Right cardiac atrium (tissue), 5 donors: ENCODE measurements around the gene PDE11A. TPM values are rescaled to one million over a fixed set of nuclear protein-coding genes. Genes with fewer than 3 reads are reported as not detected.

ENCODE experiments used
- ATAC-seq, 2 donors: fragments of 200-7000 bp; cut with Tn5 transposase; one replicate each; pipeline versions ENCODE4 v1.8.0 to v1.9.1; 2020; ENCODE audit warnings: moderate library complexity in 2 of 2, mild to moderate bottlenecking in 1 of 2
- DNase-seq, 3 donors: peaks; one replicate each; pipeline ENCODE4 v3.0.0-alpha.2; 2020
- H3K27ac ChIP-seq: one replicate; pipeline ENCODE4 v1.5.1; 2013; ENCODE audit warnings: mild to moderate bottlenecking, low read length, control low read depth, moderate library complexity
- H3K27me3 ChIP-seq: one replicate; pipeline ENCODE4 v1.6.1; 2013; ENCODE audit not compliant: control insufficient read depth, insufficient read depth
- H3K4me1 ChIP-seq: one replicate; pipeline ENCODE4 v1.6.1; 2013; ENCODE audit warnings: low read length; ENCODE audit not compliant: control insufficient read depth, insufficient read depth
- H3K4me3 ChIP-seq: one replicate; pipeline ENCODE4 v1.5.1; 2013; ENCODE audit warnings: low read length, control low read depth
- H3K9me3 ChIP-seq: one replicate; pipeline ENCODE4 v1.6.1; 2013; ENCODE audit warnings: low read length; ENCODE audit not compliant: control insufficient read depth
- WGBS: extraction: QIAGEN DNeasy Blood & Tissue Kit; methylation state at CpG from one replicate; pipeline ENCODE4 v1.1.7; 2013; 5-methylcytosine and 5-hydroxymethylcytosine counted together
- intact Hi-C, 4 donors: fragments of 100-400 bp; cut with DNase I; formaldehyde crosslinking; loops; one replicate each; pipeline versions ENCODE4 v1.11.0 to v1.14.0; 2022 to 2023
- polyA plus RNA-seq: library from polyadenylated mRNA; stranded (reverse); fragments of 200-250 nt; gene quantifications from one replicate; pipeline ENCODE4 v1.2.3, GENCODE V29; 2013
- total RNA-seq, 4 donors: library from RNA; stranded (reverse); fragmentation: NEBNext Ultra II Directional; extraction: Animal tissue kit (Norgen Biotek cat#: 25700); gene quantifications; one replicate each; pipeline ENCODE4 v1.2.1, GENCODE V29; 2021
- donor health status: healthy with polysubstance abuse.
- donor health status: DM: no; HTN: yes; CAD: no.
- donor health status: DM: no; HTN: no; CAD: no.
- donor health status: DM: no; HTN: yes; CAD: no; lungs with severe emphysema.
- donor health status: DM: yes; HTN: yes; CAD: no.

Gene PDE11A
- total and polyA plus RNA-seq, 5 donors, result 0.08 to 0.63 (median 0.18) TPM

DNA sequence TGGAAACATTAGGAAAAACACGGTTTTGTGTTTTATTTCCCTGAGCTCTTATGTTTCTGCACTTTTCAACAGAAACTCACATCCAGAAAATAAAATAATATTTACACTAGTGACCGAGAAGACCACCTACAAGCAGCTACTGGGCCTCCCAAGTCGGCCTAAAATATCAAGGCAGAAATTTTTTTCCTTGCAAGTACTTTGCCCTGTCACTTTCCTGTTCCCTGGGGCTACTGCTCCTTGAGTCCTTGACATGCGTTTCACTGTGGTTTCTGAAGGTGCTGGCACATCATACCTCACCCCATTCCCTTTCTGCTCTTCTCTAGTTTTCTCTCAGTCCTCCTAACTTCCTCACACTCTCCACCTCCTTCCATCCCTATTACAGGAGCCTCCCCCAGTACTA lies 400.9 kb downstream of the PDE11A start:
- no peak overlapping the region for H3K27ac ChIP-seq
- no peak overlapping the region for H3K4me3 ChIP-seq
- 62% methylated on average over 4 of the region's 4 CpGs for WGBS
- H3K4me1 ChIP-seq, result no peaks in the 10 kb centered on the region
- intact Hi-C loops, result no loop called here
- H3K9me3 ChIP-seq, result no peaks in the 10 kb centered on the region
- H3K27me3 ChIP-seq, result no peaks in the 10 kb centered on the region
- no peak for ATAC-seq
- no peak for DNase-seq

DNA sequence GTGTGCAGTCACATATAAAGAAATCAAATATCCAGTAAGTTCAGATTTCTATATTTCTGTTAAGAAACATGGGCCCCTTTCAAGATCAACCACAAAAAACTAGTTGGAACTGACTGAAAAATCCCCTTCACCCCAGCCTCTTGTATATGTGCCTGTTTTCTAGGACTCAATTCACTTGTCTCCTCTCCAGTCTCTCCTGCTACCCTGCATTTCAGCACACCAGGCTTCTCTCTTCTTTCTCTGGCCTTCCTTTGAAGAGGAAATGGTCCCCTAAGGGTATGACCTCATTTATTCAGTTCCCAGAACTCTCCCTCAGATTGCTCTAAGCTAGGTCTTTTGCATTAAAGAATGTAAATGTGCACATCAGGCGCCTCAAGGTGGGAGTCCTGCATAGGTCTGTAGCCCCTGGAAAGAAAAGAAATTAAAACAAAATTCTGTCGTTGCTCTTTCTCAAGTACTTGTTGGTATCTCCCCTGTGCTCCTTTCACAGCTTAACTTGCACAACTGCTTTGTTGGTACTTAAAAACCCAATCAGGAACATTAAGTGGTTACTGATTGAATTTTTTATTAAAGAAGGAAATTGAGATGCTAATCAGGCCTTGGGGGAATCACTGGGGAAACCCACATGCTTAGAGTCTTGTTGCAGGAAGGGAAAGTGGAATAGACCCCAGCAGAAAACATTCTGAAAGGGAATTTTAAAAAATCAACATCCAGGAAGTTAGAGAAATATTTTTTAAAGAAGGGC lies 401.6 kb downstream of the PDE11A start:
- Histone ChIP-seq H3K27ac (no peak overlapping the region), H3K4me1 (no peaks in the 10 kb centered on the region), H3K4me3 (no peak overlapping the region), H3K9me3 (no peaks in the 10 kb centered on the region), H3K27me3 (no peaks in the 10 kb centered on the region)
- 60% methylated on average over 2 of the region's 2 CpGs for WGBS
- DNase-seq (no peak), ATAC-seq (no peak)
- intact Hi-C loops, result no loop called here

- ATAC-seq (no peak), DNase-seq (no peak)
- Histone ChIP-seq H3K27me3 (no peaks in the 10 kb centered on the region), H3K9me3 (no peaks in the 10 kb centered on the region), H3K4me3 (no peak overlapping the region), H3K27ac (no peak overlapping the region), H3K4me1 (no peaks in the 10 kb centered on the region)
- 81% methylated on average over 3 of the region's 3 CpGs for WGBS
- intact Hi-C loops, result no loop called here
Observed at GRCh38 chr2:177669625-177670330, 402.8 kb downstream of the PDE11A start.

- H3K27ac ChIP-seq, result no peak overlapping the region
- DNase-seq, result no peak
- H3K4me1 ChIP-seq, result no peaks in the 10 kb centered on the region
- no peak for ATAC-seq
- no peaks in the 10 kb centered on the region for H3K27me3 ChIP-seq
- 93% methylated on average over 5 of the region's 5 CpGs for WGBS
- no peak overlapping the region for H3K4me3 ChIP-seq
- no peaks in the 10 kb centered on the region for H3K9me3 ChIP-seq
- intact Hi-C loops, result no loop called here
Observed at GRCh38 chr2:177669201-177669600, 403.4 kb downstream of the PDE11A start.

DNA sequence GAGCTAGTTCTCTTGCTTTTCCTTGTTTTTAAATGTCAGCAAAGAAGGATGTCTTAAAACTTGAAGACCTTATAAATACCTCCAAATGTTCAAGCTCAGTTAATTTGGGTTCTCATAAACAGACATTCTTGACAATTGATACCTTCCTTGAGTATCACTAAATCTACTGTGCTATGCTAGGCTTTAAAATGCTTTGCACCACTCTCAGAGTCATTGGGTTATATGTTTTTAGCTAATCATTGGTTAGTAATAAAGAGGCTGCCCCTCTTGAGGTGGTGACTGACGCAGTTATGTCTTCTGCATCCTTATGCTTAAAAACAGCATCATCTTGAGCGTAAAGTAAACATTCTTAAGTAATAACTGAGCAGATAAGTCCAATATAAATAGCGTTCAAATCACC lies 404.0 kb downstream of the PDE11A start:
- Histone ChIP-seq H3K27me3 (no peaks in the 10 kb centered on the region), H3K27ac (no peak overlapping the region), H3K4me3 (no peak overlapping the region), H3K9me3 (no peaks in the 10 kb centered on the region), H3K4me1 (no peaks in the 10 kb centered on the region)
- intact Hi-C loops, result no loop called here
- WGBS, result 94% methylated on average over 3 of the region's 3 CpGs
- no peak for DNase-seq
- ATAC-seq, result no peak

GRCh38 chr2:177667626-177668025 lies 405.0 kb downstream of the PDE11A start:
- Histone ChIP-seq H3K27ac (no peak overlapping the region), H3K27me3 (no peaks in the 10 kb centered on the region), H3K4me3 (no peak overlapping the region), H3K4me1 (no peaks in the 10 kb centered on the region), H3K9me3 (no peaks in the 10 kb centered on the region)
- intact Hi-C loops, result no loop called here
- DNase-seq, result peak in 1 of 3 donors; percentile 20
- ATAC-seq, result no peak
- 2% methylated on average over 1 of the region's 1 CpG for WGBS

DNA sequence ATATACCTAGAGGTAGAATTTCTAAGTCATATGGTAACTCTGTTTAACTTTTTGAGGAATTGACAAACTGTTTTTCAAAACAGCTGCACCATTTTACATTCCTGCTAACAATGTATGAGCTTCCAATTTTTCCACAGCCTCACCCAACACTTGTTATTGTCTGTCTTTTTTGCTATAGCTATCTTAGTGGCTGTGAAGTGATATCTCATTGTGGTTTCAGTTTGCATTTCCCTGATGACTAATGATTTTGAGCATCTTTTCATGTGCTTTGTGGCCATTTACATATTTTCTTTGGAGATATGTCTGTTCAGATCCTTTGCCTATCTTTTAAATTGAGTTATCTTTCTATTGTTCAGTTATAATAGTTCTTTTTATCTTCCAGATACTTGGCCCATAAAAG lies 406.2 kb downstream of the PDE11A start:
- Histone ChIP-seq H3K27ac (no peak overlapping the region), H3K4me3 (no peak overlapping the region), H3K4me1 (no peaks in the 10 kb centered on the region), H3K9me3 (no peaks in the 10 kb centered on the region), H3K27me3 (no peaks in the 10 kb centered on the region)
- ATAC-seq, result no peak
- no peak for DNase-seq
- intact Hi-C loops, result no loop called here

- intact Hi-C loops, result no loop called here
- DNase-seq, result no peak
- Histone ChIP-seq H3K4me3 (no peak overlapping the region), H3K27ac (no peak overlapping the region), H3K27me3 (no peaks in the 10 kb centered on the region), H3K4me1 (no peaks in the 10 kb centered on the region), H3K9me3 (no peaks in the 10 kb centered on the region)
- WGBS, result 47% methylated on average over 2 of the region's 2 CpGs
- no peak for ATAC-seq
Observed at GRCh38 chr2:177665948-177666347, 406.6 kb downstream of the PDE11A start.

GRCh38 chr2:177665328-177665727 lies 407.2 kb downstream of the PDE11A start:
- Histone ChIP-seq H3K27me3 (no peaks in the 10 kb centered on the region), H3K27ac (no peak overlapping the region), H3K4me3 (no peak overlapping the region), H3K9me3 (no peaks in the 10 kb centered on the region), H3K4me1 (no peaks in the 10 kb centered on the region)
- 72% methylated on average over 4 of the region's 4 CpGs for WGBS
- no peak for DNase-seq
- ATAC-seq, result no peak
- intact Hi-C loops, result no loop called here

DNA sequence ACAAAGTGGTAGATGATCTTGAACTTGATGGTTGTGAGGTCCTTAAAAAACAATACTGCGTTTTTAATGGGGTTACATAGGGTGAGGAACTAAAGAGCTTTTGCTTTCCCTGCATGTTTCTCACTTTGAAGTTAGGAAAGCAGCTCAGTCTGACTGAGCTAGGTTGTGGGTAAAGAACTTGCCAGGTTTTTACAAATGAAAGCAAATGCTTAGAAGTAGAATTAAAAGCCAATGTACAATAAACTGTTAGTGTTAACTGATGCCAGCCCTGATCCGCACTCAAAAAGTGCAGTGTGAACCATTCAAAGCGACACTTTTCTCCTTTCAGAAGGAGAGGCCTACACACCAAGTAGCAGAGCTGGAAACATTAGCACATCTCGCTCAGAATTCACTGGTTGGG lies 409.7 kb downstream of the PDE11A start:
- intact Hi-C loops, result no loop called here
- Histone ChIP-seq H3K27me3 (no peaks in the 10 kb centered on the region), H3K27ac (no peak overlapping the region), H3K4me1 (no peaks in the 10 kb centered on the region), H3K4me3 (no peak overlapping the region), H3K9me3 (no peaks in the 10 kb centered on the region)
- no peak for DNase-seq
- 73% methylated on average over 4 of the region's 4 CpGs for WGBS
- no peak for ATAC-seq

DNA sequence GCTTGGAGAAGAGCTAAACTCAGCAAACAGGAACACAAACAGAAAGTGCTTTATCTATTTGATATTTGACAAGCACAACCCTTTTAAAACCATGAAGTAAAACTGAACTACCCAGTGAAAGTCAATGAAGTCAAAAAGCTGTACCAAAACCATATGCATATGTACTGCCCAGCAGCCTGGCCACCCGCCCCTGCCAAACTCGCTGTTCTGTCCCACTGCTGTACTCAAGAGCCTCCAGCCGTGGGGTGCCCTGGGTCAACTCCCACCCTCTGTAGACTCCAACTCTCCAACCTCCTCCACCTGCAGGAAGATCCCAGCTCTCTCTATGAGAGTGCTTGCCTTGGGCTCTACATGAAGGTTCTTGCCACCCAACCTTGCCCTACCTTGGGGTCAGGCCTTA lies 411.8 kb downstream of the PDE11A start:
- no peak for DNase-seq
- Histone ChIP-seq H3K9me3 (no peaks in the 10 kb centered on the region), H3K27ac (no peak overlapping the region), H3K4me3 (no peak overlapping the region), H3K27me3 (no peaks in the 10 kb centered on the region), H3K4me1 (no peaks in the 10 kb centered on the region)
- intact Hi-C loops, result no loop called here
- no peak for ATAC-seq
- 64% methylated on average over 3 of the region's 3 CpGs for WGBS
